Tibial artery (tissue), 4 donors: Measurements from ENCODE around the gene SNX30.

Experiments used
- DNase-seq, 2 donors: peaks; one replicate each; pipeline ENCODE4 v3.0.0-alpha.2; 2019
- H3K27ac ChIP-seq, 2 donors: fragments of 200-600 bp; sonication (generic) in 1 of 2; 1 replicate in 1 of 2; 2 replicates in 1 of 2; pipeline ENCODE4 v1.5.1; 2018 to 2019; ENCODE audit warnings: mild to moderate bottlenecking in 1 of 2
- H3K27me3 ChIP-seq, 2 donors: fragments of 200-600 bp; sonication (generic) in 1 of 2; one replicate each; pipeline versions ENCODE4 v1.5.1 to v1.6.0; 2016 to 2019
- H3K36me3 ChIP-seq, 3 donors: fragments of 200-600 bp; sonication (generic) in 2 of 3; one replicate each; pipeline ENCODE4 v1.5.1; 2016 to 2019; ENCODE audit warnings: mild to moderate bottlenecking in 2 of 3
- H3K4me1 ChIP-seq, 4 donors: fragments of 200-600 bp; sonication (generic) in 2 of 4; 1 replicate in 3 of 4; 2 replicates in 1 of 4; pipeline ENCODE4 v1.5.1; 2016 to 2019
- H3K4me3 ChIP-seq, 2 donors: fragments of 200-600 bp; sonication (generic) in 1 of 2; 1 replicate in 1 of 2; 2 replicates in 1 of 2; pipeline ENCODE4 v1.5.1; 2018 to 2019; ENCODE audit warnings: mild to moderate bottlenecking in 2 of 2
- H3K9me3 ChIP-seq, 3 donors: fragments of 200-600 bp; sonication (generic) in 1 of 3; one replicate each; pipeline ENCODE4 v1.5.1; 2016 to 2019
- intact Hi-C: fragments of 100-400 bp; cut with DNase I; formaldehyde crosslinking; loops from one replicate; pipeline ENCODE4 v1.15.0; 2023; ENCODE audit warnings: low total_unique reads
- TF ChIP-seq, protein P1 (sequence below), 2 experiments: fragments of 200-600 bp in 1 of 2; fragments of 450-650 bp in 1 of 2; IDR thresholded peaks; one replicate each; pipeline ENCODE4 v1.5.1; 2017 to 2019; ENCODE audit warnings: antibody characterized with exemption in 2 of 2, mild to moderate bottlenecking in 1 of 2, moderate library complexity in 1 of 2

The SNX30 gene

DNA sequence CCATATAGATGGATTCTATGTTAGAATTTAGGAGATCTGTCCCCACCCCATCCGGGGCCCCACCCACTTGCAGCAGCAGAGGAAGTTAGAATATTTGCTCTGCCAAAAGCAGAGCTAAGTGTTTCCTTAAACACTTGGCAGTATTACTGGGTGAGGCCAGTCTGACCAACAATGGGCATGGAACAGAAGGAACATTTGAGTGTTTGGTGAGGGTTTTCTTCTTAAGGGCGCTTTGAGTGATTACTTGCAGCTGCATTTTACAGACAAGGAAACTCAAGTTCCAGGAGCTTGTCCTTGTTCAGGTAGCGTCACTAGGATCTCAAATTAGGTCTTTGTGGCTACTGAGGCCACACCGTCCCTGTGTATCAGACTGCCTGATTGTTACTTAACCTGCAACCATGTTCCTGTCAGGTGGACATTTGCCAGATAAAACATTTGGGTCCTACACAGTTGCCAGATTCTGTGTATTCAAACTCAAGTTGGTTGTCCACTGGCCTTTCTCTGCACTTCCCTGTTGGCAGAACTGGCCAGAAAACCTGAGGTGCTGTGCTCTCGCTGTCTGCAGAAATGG is 80.8 kb downstream of the SNX30 start:
- TF ChIP-seq, protein P1, sequence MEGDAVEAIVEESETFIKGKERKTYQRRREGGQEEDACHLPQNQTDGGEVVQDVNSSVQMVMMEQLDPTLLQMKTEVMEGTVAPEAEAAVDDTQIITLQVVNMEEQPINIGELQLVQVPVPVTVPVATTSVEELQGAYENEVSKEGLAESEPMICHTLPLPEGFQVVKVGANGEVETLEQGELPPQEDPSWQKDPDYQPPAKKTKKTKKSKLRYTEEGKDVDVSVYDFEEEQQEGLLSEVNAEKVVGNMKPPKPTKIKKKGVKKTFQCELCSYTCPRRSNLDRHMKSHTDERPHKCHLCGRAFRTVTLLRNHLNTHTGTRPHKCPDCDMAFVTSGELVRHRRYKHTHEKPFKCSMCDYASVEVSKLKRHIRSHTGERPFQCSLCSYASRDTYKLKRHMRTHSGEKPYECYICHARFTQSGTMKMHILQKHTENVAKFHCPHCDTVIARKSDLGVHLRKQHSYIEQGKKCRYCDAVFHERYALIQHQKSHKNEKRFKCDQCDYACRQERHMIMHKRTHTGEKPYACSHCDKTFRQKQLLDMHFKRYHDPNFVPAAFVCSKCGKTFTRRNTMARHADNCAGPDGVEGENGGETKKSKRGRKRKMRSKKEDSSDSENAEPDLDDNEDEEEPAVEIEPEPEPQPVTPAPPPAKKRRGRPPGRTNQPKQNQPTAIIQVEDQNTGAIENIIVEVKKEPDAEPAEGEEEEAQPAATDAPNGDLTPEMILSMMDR (IDR thresholded peaks at IDR 0.05), result no peak
- Histone ChIP-seq H3K27ac (peak overlapping the region; percentile 8 to 41), H3K4me1 (peaks cover 0 to 16% (median 7%) of the 10 kb centered on the region in 4 donors), H3K36me3 (peaks cover 4 to 10% (median 6%) of the 10 kb centered on the region in 3 donors), H3K27me3 (no peaks in the 10 kb centered on the region), H3K4me3 (no peak overlapping the region), H3K9me3 (no peaks in the 10 kb centered on the region)
- intact Hi-C loops, result no loop called here
- DNase-seq, result peak; percentile 73 to 75

DNA sequence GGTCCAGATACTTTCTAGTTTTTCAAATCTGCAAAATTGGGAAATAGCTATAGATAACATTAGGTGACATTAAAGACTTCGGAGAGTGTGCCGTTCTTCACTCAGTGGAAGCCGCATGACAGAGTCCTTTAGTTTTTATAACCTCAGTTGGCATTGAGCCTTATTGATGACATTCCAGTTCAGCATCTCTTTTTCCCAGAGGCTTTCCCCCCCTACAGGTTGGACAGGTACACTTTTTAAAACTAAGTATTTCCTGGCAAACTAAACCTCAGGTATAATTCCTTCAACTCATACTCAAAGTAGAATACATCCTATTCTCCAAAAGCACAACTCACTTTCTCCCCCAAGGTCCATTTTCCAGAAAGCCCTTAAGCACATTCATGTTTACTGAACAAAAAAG is 81.4 kb downstream of the SNX30 start:
- intact Hi-C loops, result no loop called here
- peaks cover 0 to 16% (median 7%) of the 10 kb centered on the region in 4 donors for H3K4me1 ChIP-seq
- peak overlapping the region; percentile 8 to 41 for H3K27ac ChIP-seq
- H3K4me3 ChIP-seq, result no peak overlapping the region
- no peak for DNase-seq
- TF ChIP-seq, protein P1 (IDR thresholded peaks at IDR 0.05), result no peak
- H3K9me3 ChIP-seq, result no peaks in the 10 kb centered on the region
- peaks cover 5 to 11% (median 11%) of the 10 kb centered on the region in 3 donors for H3K36me3 ChIP-seq
- no peaks in the 10 kb centered on the region for H3K27me3 ChIP-seq

DNA sequence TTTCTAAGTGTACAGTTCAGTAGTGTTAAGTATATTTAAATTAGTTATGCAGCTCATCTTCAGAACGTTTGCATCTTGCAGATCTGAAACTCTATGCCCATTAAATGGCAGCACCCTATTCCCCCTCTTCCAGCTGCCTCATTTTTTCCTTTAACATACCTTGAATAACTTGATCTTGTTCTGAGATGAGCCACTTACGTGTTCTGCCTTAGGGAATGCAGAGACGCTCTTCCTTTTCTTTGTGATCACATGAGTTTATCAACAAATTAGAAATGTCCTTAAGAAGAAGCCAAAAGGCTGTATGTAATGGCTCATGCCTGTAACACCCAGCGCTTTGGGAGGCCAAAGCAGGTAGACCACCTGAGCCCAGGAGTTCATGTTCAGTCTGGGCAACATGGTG is 82.5 kb downstream of the SNX30 start:
- TF ChIP-seq, protein P1 (IDR thresholded peaks at IDR 0.05), result no peak
- H3K4me3 ChIP-seq, result no peak overlapping the region
- peaks cover 0 to 16% (median 7%) of the 10 kb centered on the region in 4 donors for H3K4me1 ChIP-seq
- peaks cover 7 to 12% (median 11%) of the 10 kb centered on the region in 3 donors for H3K36me3 ChIP-seq
- DNase-seq, result no peak
- no peaks in the 10 kb centered on the region for H3K27me3 ChIP-seq
- no peaks in the 10 kb centered on the region for H3K9me3 ChIP-seq
- H3K27ac ChIP-seq, result no peak overlapping the region
- intact Hi-C loops, result no loop called here

DNA sequence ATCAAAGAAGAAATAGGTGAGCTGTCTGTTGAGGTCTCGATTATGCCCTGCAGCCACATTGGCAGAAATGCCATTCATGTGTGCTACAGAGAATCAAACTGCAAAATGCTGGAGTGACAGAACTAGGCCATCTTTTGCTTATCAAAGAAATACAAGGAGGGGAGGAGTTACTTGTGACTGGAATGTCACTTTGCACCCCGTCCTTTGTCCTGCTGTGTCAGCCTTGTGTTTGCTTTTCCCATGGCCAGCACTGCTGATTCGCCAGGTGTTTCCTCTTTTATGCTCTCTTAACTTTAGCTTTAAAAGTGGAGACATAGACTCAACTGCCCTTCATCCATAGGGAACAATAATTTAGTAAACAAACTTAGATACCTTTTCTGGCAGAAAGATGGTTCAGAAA is 85.8 kb downstream of the SNX30 start:
- TF ChIP-seq, protein P1 (IDR thresholded peaks at IDR 0.05), result no peak
- no peak overlapping the region for H3K27ac ChIP-seq
- H3K4me3 ChIP-seq, result no peak overlapping the region
- H3K36me3 ChIP-seq, result peaks cover 19 to 42% (median 20%) of the 10 kb centered on the region in 3 donors
- intact Hi-C loops, result no loop called here
- no peak for DNase-seq
- H3K9me3 ChIP-seq, result no peaks in the 10 kb centered on the region
- no peaks in the 10 kb centered on the region for H3K27me3 ChIP-seq
- peaks cover 0 to 9% (median 3%) of the 10 kb centered on the region in 4 donors for H3K4me1 ChIP-seq

DNA sequence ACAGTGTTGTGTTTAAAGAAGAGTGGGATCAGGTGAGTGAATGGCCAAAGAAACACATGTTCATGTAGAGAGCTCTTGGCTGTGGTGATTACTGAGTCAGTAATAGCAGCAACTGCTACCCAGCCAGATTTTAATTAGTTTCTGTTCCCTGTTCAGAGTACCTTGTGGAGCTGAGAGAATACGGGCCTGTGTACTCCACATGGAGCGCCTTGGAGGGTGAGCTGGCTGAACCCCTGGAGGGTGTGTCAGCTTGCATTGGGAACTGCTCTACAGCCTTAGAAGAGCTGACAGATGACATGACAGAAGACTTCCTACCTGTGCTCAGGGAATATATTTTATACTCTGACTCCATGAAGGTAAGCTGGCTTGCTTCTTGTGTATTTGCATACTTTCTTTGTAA is 87.8 kb downstream of the SNX30 start:
- intact Hi-C loops, result no loop called here
- TF ChIP-seq, protein P1 (IDR thresholded peaks at IDR 0.05), result no peak
- H3K27ac ChIP-seq, result no peak overlapping the region
- DNase-seq, result no peak
- H3K36me3 ChIP-seq, result peaks cover 15 to 47% (median 20%) of the 10 kb centered on the region in 3 donors
- H3K4me1 ChIP-seq, result no peaks in the 10 kb centered on the region
- H3K4me3 ChIP-seq, result no peak overlapping the region
- no peaks in the 10 kb centered on the region for H3K27me3 ChIP-seq
- H3K9me3 ChIP-seq, result no peaks in the 10 kb centered on the region
